DMS 273 (cell line): Measurements from ENCODE around the gene RUSC2.
"Not testable (repeated sequence)": the region's sequence is repeated elsewhere in the genome, so short reads cannot be mapped to it uniquely, and the experiment has no call there.

ENCODE experiments used
- DNase-seq: peaks from one replicate; lab custom pipeline; 2025; ENCODE audit not compliant: unreplicated experiment; lab: John Stamatoyannopoulos, UW

RUSC2 gene

GRCh38 chr9:35519692-35520363 lies 29.9 kb downstream of the RUSC2 start:
- DNase-seq: peak; percentile 17

- no peak for DNase-seq
Observed at GRCh38 chr9:35520364-35520710, 30.4 kb downstream of the RUSC2 start.

GRCh38 chr9:35521708-35522107 lies 31.8 kb downstream of the RUSC2 start:
- DNase-seq: no peak

GRCh38 chr9:35522187-35522586 lies 32.3 kb downstream of the RUSC2 start:
- DNase-seq: peak; percentile 6

GRCh38 chr9:35522700-35523099 lies 32.8 kb downstream of the RUSC2 start:
- DNase-seq: no peak

GRCh38 chr9:35523556-35523955 lies 33.6 kb downstream of the RUSC2 start:
- not testable (repeated sequence) for DNase-seq

- DNase-seq: no peak
Observed at GRCh38 chr9:35526087-35526801, 36.3 kb downstream of the RUSC2 start.

- no peak for DNase-seq
Observed at GRCh38 chr9:35529161-35529823, 39.4 kb downstream of the RUSC2 start.

- no peak for DNase-seq
Observed at GRCh38 chr9:35533398-35533797, 43.5 kb downstream of the RUSC2 start.

- not testable (repeated sequence) for DNase-seq
Observed at GRCh38 chr9:35534921-35535320, 45.0 kb downstream of the RUSC2 start.

- no peak for DNase-seq
Observed at GRCh38 chr9:35537913-35538312, 48.0 kb downstream of the RUSC2 start.

- DNase-seq: no peak
Observed at GRCh38 chr9:35538361-35539234, 48.7 kb downstream of the RUSC2 start.
